ENCODE measurements around the gene CCDC57. TPM values are rescaled to one million over a fixed set of nuclear protein-coding genes. Genes with fewer than 3 reads are reported as not detected.

CCDC57 gene
- total RNA-seq, 4 donors from 2014 or later = 23.5 to 87.5 (median 48.3) TPM

GRCh38 chr17:82118168-82118814 is 94.4 kb downstream of the CCDC57 start:
- Histone ChIP-seq H3K36me3 (no peaks in the 10 kb centered on the region), H3K4me1 (no peaks in the 10 kb centered on the region), H3K27ac (no peak overlapping the region), H3K4me3 (no peak overlapping the region), H3K9me3 (no peaks in the 10 kb centered on the region), H3K27me3 (no peaks in the 10 kb centered on the region)
- no peak for DNase-seq
- intact Hi-C loops (cut with DNase I; ENCODE audit: low total_unique reads) = no loop called here
- in situ Hi-C loops (cut with MboI; ENCODE audit: low pct_ligation_motif_present in 1 of 4, low pct_unique_long_range_greater_than_20kb in 1 of 4, low sequenced_read_pairs in 3 of 4) = no loop called here
- WGBS, 2 donors (ENCODE audit: low coverage in 1 of 2) = 93% methylated on average over 8 to 18 of the region's 18 CpGs
- TF ChIP-seq POLR2A (IDR thresholded peaks at IDR 0.05) (no peak), EP300 (IDR thresholded peaks at IDR 0.05; ENCODE audit: low read depth) (no peak), POLR2AphosphoS5 (IDR thresholded peaks at IDR 0.05) (no peak), CTCF (IDR thresholded peaks at IDR 0.05) (no peak)

GRCh38 chr17:82117139-82118090 is 95.2 kb downstream of the CCDC57 start:
- TF ChIP-seq POLR2AphosphoS5 (IDR thresholded peaks at IDR 0.05) = no peak
- no peak for TF ChIP-seq EP300 (IDR thresholded peaks at IDR 0.05; ENCODE audit: low read depth)
- no peak for TF ChIP-seq POLR2A (IDR thresholded peaks at IDR 0.05)
- TF ChIP-seq CTCF (IDR thresholded peaks at IDR 0.05) = no peak
- DNase-seq = no peak
- Histone ChIP-seq H3K27me3 (no peaks in the 10 kb centered on the region), H3K36me3 (no peaks in the 10 kb centered on the region), H3K4me1 (no peaks in the 10 kb centered on the region), H3K4me3 (no peak overlapping the region), H3K27ac (no peak overlapping the region), H3K9me3 (no peaks in the 10 kb centered on the region)
- in situ Hi-C loops (cut with MboI; ENCODE audit: low pct_ligation_motif_present in 1 of 4, low pct_unique_long_range_greater_than_20kb in 1 of 4, low sequenced_read_pairs in 3 of 4) (no loop called here), intact Hi-C loops (cut with DNase I; ENCODE audit: low total_unique reads) (no loop called here)
- 87 to 88% methylated on average over 17 to 22 of the region's 22 CpGs for WGBS, 2 donors (ENCODE audit: low coverage in 1 of 2)

GRCh38 chr17:82116246-82116645 is 96.4 kb downstream of the CCDC57 start:
- H3K27ac ChIP-seq = no peak overlapping the region
- no peak for DNase-seq
- no peaks in the 10 kb centered on the region for H3K9me3 ChIP-seq
- intact Hi-C loops (cut with DNase I; ENCODE audit: low total_unique reads) = no loop called here
- no peaks in the 10 kb centered on the region for H3K4me1 ChIP-seq
- 83 to 84% methylated on average over 1 to 6 of the region's 6 CpGs for WGBS, 2 donors (ENCODE audit: low coverage in 1 of 2)
- H3K36me3 ChIP-seq = no peaks in the 10 kb centered on the region
- no peak overlapping the region for H3K4me3 ChIP-seq
- H3K27me3 ChIP-seq = no peaks in the 10 kb centered on the region
- TF ChIP-seq CTCF (IDR thresholded peaks at IDR 0.05) (no peak), POLR2AphosphoS5 (IDR thresholded peaks at IDR 0.05) (no peak), POLR2A (IDR thresholded peaks at IDR 0.05) (no peak), EP300 (IDR thresholded peaks at IDR 0.05; ENCODE audit: low read depth) (no peak)
- in situ Hi-C loops (cut with MboI; ENCODE audit: low pct_ligation_motif_present in 1 of 4, low pct_unique_long_range_greater_than_20kb in 1 of 4, low sequenced_read_pairs in 3 of 4) = no loop called here

GRCh38 chr17:82114872-82115271 is 97.8 kb downstream of the CCDC57 start:
- Histone ChIP-seq H3K27me3 (no peaks in the 10 kb centered on the region), H3K4me1 (no peaks in the 10 kb centered on the region), H3K36me3 (no peaks in the 10 kb centered on the region), H3K4me3 (no peak overlapping the region), H3K27ac (no peak overlapping the region), H3K9me3 (no peaks in the 10 kb centered on the region)
- WGBS, 2 donors (ENCODE audit: low coverage in 1 of 2) = 91% methylated on average over 8 of the region's 9 CpGs; no CpG with 5 or more reads in 1 of the 2 donors
- in situ Hi-C loops (cut with MboI; ENCODE audit: low pct_ligation_motif_present in 1 of 4, low pct_unique_long_range_greater_than_20kb in 1 of 4, low sequenced_read_pairs in 3 of 4) (no loop called here), intact Hi-C loops (cut with DNase I; ENCODE audit: low total_unique reads) (no loop called here)
- TF ChIP-seq EP300 (IDR thresholded peaks at IDR 0.05; ENCODE audit: low read depth) = no peak
- no peak for TF ChIP-seq POLR2AphosphoS5 (IDR thresholded peaks at IDR 0.05)
- no peak for TF ChIP-seq POLR2A (IDR thresholded peaks at IDR 0.05)
- TF ChIP-seq CTCF (IDR thresholded peaks at IDR 0.05) = no peak
- no peak for DNase-seq

All from transverse colon (tissue), 4 donors.